Activated naive CD4-positive, alpha-beta T cell treated with anti-CD3 and anti-CD28 coated beads, Interleukin-2, amount 50 U/mL, for 24 hours (primary cell): ENCODE data around the gene ASF1A.

Experiments used
- H3K27ac Mint-ChIP-seq: one replicate; pipeline ENCODE4 v1.8.0; 2021; ENCODE audit warnings: mild to moderate bottlenecking, mixed read lengths
- H3K27me3 Mint-ChIP-seq: one replicate; pipeline ENCODE4 v1.8.0; 2021; ENCODE audit warnings: mixed read lengths
- H3K36me3 Mint-ChIP-seq: one replicate; pipeline ENCODE4 v1.8.0; 2021; ENCODE audit warnings: mixed read lengths
- H3K4me1 Mint-ChIP-seq: one replicate; pipeline ENCODE4 v1.8.0; 2021; ENCODE audit warnings: mixed read lengths
- H3K4me3 Mint-ChIP-seq: one replicate; pipeline ENCODE4 v1.8.0; 2021; ENCODE audit warnings: mild to moderate bottlenecking, mixed read lengths
- H3K9me3 Mint-ChIP-seq: one replicate; pipeline ENCODE4 v1.8.0; 2021; ENCODE audit warnings: mixed read lengths

ASF1A gene

GRCh38 chr6:118872726-118873125 lies 21.2 kb upstream of the ASF1A start:
- no peak overlapping the region for H3K4me3 Mint-ChIP-seq
- peaks cover 64% of the 10 kb centered on the region for H3K4me1 Mint-ChIP-seq
- no peaks in the 10 kb centered on the region for H3K9me3 Mint-ChIP-seq
- H3K36me3 Mint-ChIP-seq = peaks cover 32% of the 10 kb centered on the region
- no peaks in the 10 kb centered on the region for H3K27me3 Mint-ChIP-seq
- H3K27ac Mint-ChIP-seq = no peak overlapping the region

- H3K36me3 Mint-ChIP-seq = peaks cover 29% of the 10 kb centered on the region
- H3K4me1 Mint-ChIP-seq = peaks cover 67% of the 10 kb centered on the region
- no peak overlapping the region for H3K27ac Mint-ChIP-seq
- no peak overlapping the region for H3K4me3 Mint-ChIP-seq
- H3K27me3 Mint-ChIP-seq = no peaks in the 10 kb centered on the region
- H3K9me3 Mint-ChIP-seq = no peaks in the 10 kb centered on the region
These were observed 20.7 kb upstream of the ASF1A start for GRCh38 chr6:118873239-118873638.

DNA sequence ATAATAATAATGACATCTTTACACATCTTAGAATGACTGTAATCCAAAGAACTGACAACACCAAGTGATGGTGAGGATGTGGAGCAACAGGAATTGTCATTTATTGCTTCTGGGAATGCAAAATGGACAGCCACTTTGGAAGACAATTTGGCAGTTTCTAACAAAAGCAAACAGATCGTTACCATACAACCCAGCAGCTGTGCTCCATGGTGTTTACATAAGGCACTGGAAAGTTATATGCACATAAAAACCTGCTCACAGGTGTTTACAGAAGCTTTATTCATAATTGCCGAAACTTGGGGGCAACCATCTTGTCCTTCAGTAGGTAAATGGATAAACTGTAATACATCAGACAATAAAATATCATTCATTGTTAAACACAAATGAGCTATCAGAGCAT lies 18.3 kb upstream of the ASF1A start:
- H3K4me1 Mint-ChIP-seq = peaks cover 62% of the 10 kb centered on the region
- no peaks in the 10 kb centered on the region for H3K27me3 Mint-ChIP-seq
- H3K4me3 Mint-ChIP-seq = no peak overlapping the region
- peaks cover 22% of the 10 kb centered on the region for H3K36me3 Mint-ChIP-seq
- H3K27ac Mint-ChIP-seq = no peak overlapping the region
- H3K9me3 Mint-ChIP-seq = peaks cover 4% of the 10 kb centered on the region

- Mint-ChIP-seq H3K27me3 (no peaks in the 10 kb centered on the region), H3K27ac (no peak overlapping the region), H3K36me3 (peaks cover 17% of the 10 kb centered on the region), H3K4me1 (peaks cover 62% of the 10 kb centered on the region), H3K4me3 (no peak overlapping the region), H3K9me3 (peaks cover 4% of the 10 kb centered on the region)
These were observed 17.8 kb upstream of the ASF1A start for GRCh38 chr6:118876198-118876597.

GRCh38 chr6:118876814-118877213 lies 17.1 kb upstream of the ASF1A start:
- Mint-ChIP-seq H3K36me3 (peaks cover 14% of the 10 kb centered on the region), H3K4me3 (no peak overlapping the region), H3K27me3 (no peaks in the 10 kb centered on the region), H3K27ac (no peak overlapping the region), H3K9me3 (peaks cover 4% of the 10 kb centered on the region), H3K4me1 (peaks cover 63% of the 10 kb centered on the region)

DNA sequence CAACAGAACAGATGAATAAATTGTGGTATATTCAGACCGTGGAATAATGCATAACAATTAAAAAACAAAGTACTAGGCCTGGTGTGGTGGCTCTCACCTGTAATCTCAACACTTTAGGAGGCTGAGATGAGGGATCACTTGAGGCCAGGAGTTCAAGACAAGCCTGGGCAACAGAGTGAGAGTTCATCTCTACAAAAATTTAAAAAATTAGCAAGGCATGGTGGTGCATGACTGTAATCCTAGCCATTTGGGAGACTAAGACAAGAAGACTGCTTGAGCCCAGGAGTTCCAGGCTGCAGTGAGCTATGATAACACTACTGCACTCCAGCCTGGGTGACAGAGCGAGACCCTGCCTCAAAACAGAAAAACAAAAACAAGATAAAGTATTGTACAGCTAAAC lies 16.1 kb upstream of the ASF1A start:
- Mint-ChIP-seq H3K36me3 (peaks cover 12% of the 10 kb centered on the region), H3K4me1 (peaks cover 69% of the 10 kb centered on the region), H3K27me3 (no peaks in the 10 kb centered on the region), H3K4me3 (no peak overlapping the region), H3K27ac (no peak overlapping the region), H3K9me3 (peaks cover 4% of the 10 kb centered on the region)

GRCh38 chr6:118881440-118882313 lies 12.3 kb upstream of the ASF1A start:
- Mint-ChIP-seq H3K9me3 (peaks cover 4% of the 10 kb centered on the region), H3K4me1 (peaks cover 87% of the 10 kb centered on the region), H3K27ac (peak overlapping the region; percentile 82), H3K27me3 (no peaks in the 10 kb centered on the region), H3K4me3 (peak overlapping the region; percentile 30), H3K36me3 (peaks cover 6% of the 10 kb centered on the region)

DNA sequence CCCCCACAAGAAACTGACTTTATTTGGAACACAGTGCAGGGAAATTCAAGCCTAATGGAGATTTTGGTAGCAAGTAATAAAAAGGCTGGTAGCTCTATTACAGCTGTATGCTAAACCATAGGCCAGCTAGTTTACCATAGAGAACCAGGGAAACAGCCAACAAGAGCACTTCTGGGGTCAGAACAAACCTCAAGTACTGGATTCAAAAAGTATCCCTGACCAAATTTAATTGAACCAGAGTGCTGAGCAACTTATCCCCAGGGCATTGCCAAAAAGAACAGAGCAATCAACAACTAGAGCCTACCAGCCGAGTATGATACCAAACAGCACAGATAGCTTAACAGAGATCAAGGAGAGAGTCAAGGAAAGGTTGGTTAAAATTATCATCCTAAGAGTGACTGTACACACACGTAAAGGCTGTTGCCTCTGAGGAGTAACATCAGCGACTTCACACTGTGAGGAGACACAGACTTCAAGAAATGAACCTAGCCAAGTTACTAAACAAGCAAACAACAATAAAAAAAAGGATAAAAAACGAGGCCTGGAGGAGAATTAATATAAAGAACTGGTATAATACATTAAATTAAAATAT lies 11.5 kb upstream of the ASF1A start:
- Mint-ChIP-seq H3K4me1 (peaks cover 87% of the 10 kb centered on the region), H3K36me3 (peaks cover 8% of the 10 kb centered on the region), H3K27ac (peak overlapping the region; percentile 66), H3K4me3 (peak overlapping the region; percentile 30), H3K9me3 (peaks cover 4% of the 10 kb centered on the region), H3K27me3 (no peaks in the 10 kb centered on the region)

DNA sequence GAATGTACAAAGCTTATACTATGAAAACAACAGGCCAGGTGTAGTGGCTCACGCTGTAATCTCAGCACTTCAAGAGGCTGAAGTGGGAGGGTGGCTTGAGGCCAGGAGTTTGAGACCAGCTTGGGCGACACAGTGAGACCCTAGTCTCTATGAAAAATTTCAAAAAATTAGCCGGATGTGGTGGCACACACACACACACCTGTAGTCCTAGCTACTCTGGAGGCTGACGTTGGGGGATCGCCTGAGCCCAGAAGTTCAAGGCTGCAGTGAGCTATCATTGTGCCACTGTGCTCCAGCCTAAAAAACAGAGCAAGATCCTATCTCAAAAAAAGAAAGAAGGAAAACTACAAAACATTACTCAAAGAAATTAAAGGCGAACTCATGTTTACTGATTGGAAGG lies 7.3 kb upstream of the ASF1A start:
- Mint-ChIP-seq H3K27ac (peak overlapping the region; percentile 82), H3K27me3 (no peaks in the 10 kb centered on the region), H3K4me3 (no peak overlapping the region), H3K9me3 (no peaks in the 10 kb centered on the region), H3K4me1 (peaks cover 94% of the 10 kb centered on the region), H3K36me3 (peaks cover 9% of the 10 kb centered on the region)

DNA sequence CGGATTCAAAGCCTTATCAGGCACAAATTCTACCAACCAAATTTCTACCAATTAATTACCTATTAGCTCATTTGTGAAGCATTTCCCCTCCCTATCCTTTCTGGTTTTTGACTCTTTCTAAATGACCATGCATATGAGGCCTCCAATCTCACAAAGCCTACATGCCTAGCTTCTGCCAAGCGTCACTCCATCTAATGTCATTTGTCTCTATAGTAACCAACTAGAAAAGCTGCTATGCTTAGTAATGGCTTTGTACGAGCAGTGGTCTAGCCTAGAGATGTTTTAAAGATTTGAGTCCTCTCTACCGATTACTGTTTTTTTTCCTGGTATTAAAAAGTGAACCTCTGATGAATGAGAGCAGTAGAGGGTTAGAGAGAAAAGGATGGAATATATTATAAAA lies 4.8 kb upstream of the ASF1A start:
- Mint-ChIP-seq H3K4me3 (no peak overlapping the region), H3K36me3 (peaks cover 9% of the 10 kb centered on the region)

GRCh38 chr6:118890997-118891790 lies 2.8 kb upstream of the ASF1A start:
- no peaks in the 10 kb centered on the region for H3K27me3 Mint-ChIP-seq
- H3K4me3 Mint-ChIP-seq = peak overlapping the region; percentile 99
- no peaks in the 10 kb centered on the region for H3K9me3 Mint-ChIP-seq
- peaks cover 9% of the 10 kb centered on the region for H3K36me3 Mint-ChIP-seq
- H3K4me1 Mint-ChIP-seq = peaks cover 73% of the 10 kb centered on the region
- H3K27ac Mint-ChIP-seq = peak overlapping the region; percentile 100

More for the DNA sequence above, 4.8 kb upstream of the ASF1A start:
- peaks cover 87% of the 10 kb centered on the region for H3K4me1 Mint-ChIP-seq
- H3K27ac Mint-ChIP-seq = peak overlapping the region; percentile 68
- no peaks in the 10 kb centered on the region for H3K9me3 Mint-ChIP-seq
- no peaks in the 10 kb centered on the region for H3K27me3 Mint-ChIP-seq

DNA sequence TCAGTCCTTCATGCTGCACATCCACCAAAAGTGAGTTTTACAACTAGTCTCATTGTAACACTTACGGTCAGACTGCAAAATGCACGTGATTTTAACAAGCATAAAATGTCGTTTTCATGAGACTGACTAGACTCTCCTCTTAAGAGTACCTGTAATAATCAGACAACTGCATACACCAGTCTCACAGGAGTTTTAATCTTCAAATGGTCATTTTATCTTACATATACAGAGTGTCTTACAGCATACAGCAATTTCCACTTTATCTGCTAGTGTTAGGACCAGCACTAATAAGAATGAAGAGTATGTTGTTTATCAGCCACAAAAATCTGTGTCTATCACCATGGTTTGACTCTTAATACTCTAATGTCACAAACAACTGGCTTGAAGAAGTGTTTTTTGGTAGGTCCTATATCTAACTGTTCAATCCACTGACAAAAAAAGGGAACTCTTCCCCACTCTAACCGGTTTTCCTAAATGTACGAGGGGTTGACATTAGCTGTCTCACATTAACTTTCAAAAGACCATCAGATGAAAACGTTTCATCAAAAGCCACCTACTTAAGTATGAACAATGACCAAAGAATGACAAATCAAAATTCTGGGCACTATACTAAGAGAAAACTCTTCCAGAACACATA lies 1.5 kb upstream of the ASF1A start:
- H3K27me3 Mint-ChIP-seq = no peaks in the 10 kb centered on the region
- H3K4me1 Mint-ChIP-seq = peaks cover 65% of the 10 kb centered on the region

GRCh38 chr6:118893064-118893806 lies 717 bp upstream of the ASF1A start:
- H3K4me1 Mint-ChIP-seq = peaks cover 66% of the 10 kb centered on the region
- H3K9me3 Mint-ChIP-seq = no peaks in the 10 kb centered on the region
- H3K27ac Mint-ChIP-seq = peak overlapping the region; percentile 100
- H3K36me3 Mint-ChIP-seq = peaks cover 8% of the 10 kb centered on the region
- peak overlapping the region; percentile 99 for H3K4me3 Mint-ChIP-seq
- H3K27me3 Mint-ChIP-seq = no peaks in the 10 kb centered on the region

More for the DNA sequence above, 1.5 kb upstream of the ASF1A start:
- H3K9me3 Mint-ChIP-seq = no peaks in the 10 kb centered on the region
- H3K4me3 Mint-ChIP-seq = peak overlapping the region; percentile 99
- peaks cover 7% of the 10 kb centered on the region for H3K36me3 Mint-ChIP-seq
- H3K27ac Mint-ChIP-seq = peak overlapping the region; percentile 100

- Mint-ChIP-seq H3K4me1 (peaks cover 64% of the 10 kb centered on the region), H3K27ac (peak overlapping the region; percentile 100), H3K9me3 (no peaks in the 10 kb centered on the region), H3K4me3 (peak overlapping the region; percentile 99), H3K36me3 (peaks cover 15% of the 10 kb centered on the region), H3K27me3 (no peaks in the 10 kb centered on the region)
These were observed 691 bp downstream of the ASF1A start for GRCh38 chr6:118894425-118895260.
